SK-N-SH treated with all-trans-retinoic acid at 6 μM for 48 hours (cell line): ENCODE measurements around the gene DOP1B.

ENCODE experiments used
- ARNTL ChIP-seq: fragments of 450-650 bp; formaldehyde crosslinking; IDR thresholded peaks from 2 replicates; pipeline ENCODE4 v1.5.0; 2020; ENCODE audit warnings: low read depth, mild to moderate bottlenecking, moderate library complexity, borderline replicate concordance
- CREB5 ChIP-seq: fragments of 250-450 bp; sonication (Bioruptor Pico); IDR thresholded peaks from 2 replicates; pipeline ENCODE4 v1.5.1; 2020; ENCODE audit warnings: low read depth, mild to moderate bottlenecking, moderate library complexity
- CSDC2 ChIP-seq: fragments of 250-450 bp; sonication (Bioruptor Pico); IDR thresholded peaks from 2 replicates; pipeline ENCODE4 v1.5.0; 2020; ENCODE audit warnings: mild to moderate bottlenecking, moderate library complexity
- GLIS3 ChIP-seq: fragments of 250-450 bp; sonication (Bioruptor Pico); IDR thresholded peaks from 2 replicates; pipeline ENCODE4 v1.5.0; 2020; ENCODE audit warnings: mild to moderate bottlenecking, moderate library complexity
- PATZ1 ChIP-seq: fragments of 250-450 bp; sonication (Bioruptor Pico); IDR thresholded peaks from 2 replicates; pipeline ENCODE4 v1.8.0; 2020; ENCODE audit warnings: mild to moderate bottlenecking, moderate library complexity, borderline replicate concordance
- PPARA ChIP-seq: fragments of 250-450 bp; sonication (Bioruptor Pico); IDR thresholded peaks from 2 replicates; pipeline ENCODE4 v1.5.0; 2020; ENCODE audit warnings: mild to moderate bottlenecking, borderline replicate concordance
- ZFP30 ChIP-seq: fragments of 450-650 bp; formaldehyde crosslinking; IDR thresholded peaks from 2 replicates; pipeline ENCODE4 v1.5.0; 2022; ENCODE audit warnings: mild to moderate bottlenecking, moderate library complexity
- ZNF8 ChIP-seq: fragments of 450-650 bp; formaldehyde crosslinking; IDR thresholded peaks from 2 replicates; pipeline ENCODE4 v1.5.0; 2020; ENCODE audit warnings: mild to moderate bottlenecking, moderate library complexity
- TF ChIP-seq, protein P1 (sequence below): fragments of 250-450 bp; sonication (Bioruptor Pico); IDR thresholded peaks from 2 replicates; pipeline ENCODE4 v1.5.1; 2021; ENCODE audit warnings: mild to moderate bottlenecking, moderate library complexity

- TF ChIP-seq ZNF8 (CRISPR knock-in tag) (no peak), ZFP30 (CRISPR knock-in tag) (no peak), CREB5 (CRISPR knock-in tag) (no peak), CSDC2 (CRISPR knock-in tag) (no peak), PPARA (no peak), PATZ1 (CRISPR knock-in tag) (no peak), ARNTL (CRISPR knock-in tag) (no peak), GLIS3 (no peak)
- TF ChIP-seq, protein P1, sequence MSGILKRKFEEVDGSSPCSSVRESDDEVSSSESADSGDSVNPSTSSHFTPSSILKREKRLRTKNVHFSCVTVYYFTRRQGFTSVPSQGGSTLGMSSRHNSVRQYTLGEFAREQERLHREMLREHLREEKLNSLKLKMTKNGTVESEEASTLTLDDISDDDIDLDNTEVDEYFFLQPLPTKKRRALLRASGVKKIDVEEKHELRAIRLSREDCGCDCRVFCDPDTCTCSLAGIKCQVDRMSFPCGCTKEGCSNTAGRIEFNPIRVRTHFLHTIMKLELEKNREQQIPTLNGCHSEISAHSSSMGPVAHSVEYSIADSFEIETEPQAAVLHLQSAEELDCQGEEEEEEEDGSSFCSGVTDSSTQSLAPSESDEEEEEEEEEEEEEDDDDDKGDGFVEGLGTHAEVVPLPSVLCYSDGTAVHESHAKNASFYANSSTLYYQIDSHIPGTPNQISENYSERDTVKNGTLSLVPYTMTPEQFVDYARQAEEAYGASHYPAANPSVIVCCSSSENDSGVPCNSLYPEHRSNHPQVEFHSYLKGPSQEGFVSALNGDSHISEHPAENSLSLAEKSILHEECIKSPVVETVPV (CRISPR knock-in tag) = no peak
Measured at GRCh38 chr21:36166705-36167104, 10.1 kb downstream of the DOP1B start.
